ENCODE results near the gene KRTAP10-3. TPM values are rescaled to one million over a fixed set of nuclear protein-coding genes. Genes with fewer than 3 reads are reported as not detected.

Gene KRTAP10-3
- total RNA-seq, 1 experiment from 2014 or later: not detected

- Histone ChIP-seq H3K27me3 (ENCODE audit: insufficient read depth, low read length) (no peaks in the 10 kb centered on the region), H3K4me1 (ENCODE audit: control insufficient read depth in 1 of 2, insufficient read depth in 2 of 2, low read length in 2 of 2) (peaks cover 6 to 20% of the 10 kb centered on the region in 2 experiments; a peak in 3 of 4 replicates), H3K9ac (ENCODE audit: low read length) (no peak overlapping the region), H3K27ac (ENCODE audit: low read depth, low read length) (no peak overlapping the region), H2AFZ (ENCODE audit: low read depth, low read length, poor library complexity, severe bottlenecking) (no peak overlapping the region), H3K4me3 (replicated peaks in 1 of 2; ENCODE audit: low read depth in 1 of 2, low read length in 2 of 2) (no peak overlapping the region), H4K20me1 (ENCODE audit: insufficient read depth) (no peaks in the 10 kb centered on the region), H3K36me3 (ENCODE audit: control insufficient read depth in 1 of 2, insufficient read depth in 2 of 2, low read length in 2 of 2) (no peaks in the 10 kb centered on the region), H3K9me2 (ENCODE audit: insufficient read depth) (no peaks in the 10 kb centered on the region), H3K9me3 (ENCODE audit: control insufficient read depth in 1 of 2, insufficient read depth in 1 of 2, low read depth in 1 of 2, low read length in 2 of 2) (no peaks in the 10 kb centered on the region), H3K79me2 (ENCODE audit: insufficient read depth, low read length) (peaks cover 12% of the 10 kb centered on the region; the same call in 1 of the 2 replicates), H3K4me2 (ENCODE audit: low read length) (no peak overlapping the region)
- no peak for ATAC-seq
- intact Hi-C loops (cut with micrococcal nuclease): loop anchor here (10.0 kb wide), 1 partner anchor 619 kb away; no protein-coding TSS in a partner anchor
- ChIA-PET RAD21 (ENCODE audit: low non-redundant PET in 1 of 2, low total read pairs in 2 of 2, uncharacterized antibody in 2 of 2, unreplicated experiment in 2 of 2) (no interaction called here), CTCF (no interaction called here), POLR2A (no interaction called here)
- TF ChIP-seq CTCF (IDR thresholded peaks at IDR 0.05 in 2 of 3, conservative IDR thresholded peaks at IDR 0.05 in 1 of 3; ENCODE audit: borderline replicate concordance in 1 of 3, insufficient read depth in 1 of 3, low read depth in 2 of 3, low read length in 2 of 3) (no peak), EGR1 (IDR thresholded peaks at IDR 0.05; ENCODE audit: low read depth) (no peak), MAX (IDR thresholded peaks at IDR 0.05) (no peak), RAD21 (IDR thresholded peaks at IDR 0.05; ENCODE audit: low read depth) (no peak), ZFX (IDR thresholded peaks at IDR 0.05) (no peak), SP1 (IDR thresholded peaks at IDR 0.05; ENCODE audit: low read depth) (no peak), CEBPB (IDR thresholded peaks at IDR 0.05; ENCODE audit: low read depth) (no peak), JUND (IDR thresholded peaks at IDR 0.05) (no peak)
- DNase-seq (ENCODE audit: low read depth, low spot score): no peak
- no TSS peak for BruUV-seq (replicated peaks)
Observed at GRCh38 chr21:44515359-44516165, 43.0 kb downstream of the KRTAP10-3 start.
